Parathyroid adenoma (tissue), 2 donors: ENCODE measurements around the gene TADA2A.

Source experiments
- H2AFZ ChIP-seq: fragments of 300-600 bp; sonication (generic); one replicate; pipeline ENCODE4 v1.7.0; 2017; ENCODE audit warnings: antibody characterized with exemption, mild to moderate bottlenecking
- H3K27ac ChIP-seq: fragments of 300-600 bp; sonication (generic); one replicate; pipeline ENCODE4 v1.7.0; 2017
- H3K27me3 ChIP-seq: fragments of 300-600 bp; sonication (generic); one replicate; pipeline ENCODE4 v1.7.0; 2017; ENCODE audit warnings: low read length; ENCODE audit not compliant: control insufficient read depth, insufficient read depth
- H3K36me3 ChIP-seq: fragments of 300-600 bp; sonication (generic); one replicate; pipeline ENCODE4 v1.7.0; 2017; ENCODE audit warnings: low read length; ENCODE audit not compliant: control insufficient read depth, insufficient read depth
- H3K4me1 ChIP-seq: fragments of 300-600 bp; sonication (generic); one replicate; pipeline ENCODE4 v1.7.0; 2017; ENCODE audit warnings: control low read depth
- H3K4me2 ChIP-seq: fragments of 300-600 bp; sonication (generic); one replicate; pipeline ENCODE4 v1.7.0; 2017; ENCODE audit warnings: low read length
- H3K4me3 ChIP-seq: fragments of 300-600 bp; sonication (generic); one replicate; pipeline ENCODE4 v1.7.0; 2017; ENCODE audit warnings: low read depth, low read length
- H3K79me2 ChIP-seq: fragments of 300-600 bp; sonication (generic); one replicate; pipeline ENCODE4 v1.7.0; 2017; ENCODE audit warnings: control low read depth
- H3K9ac ChIP-seq: fragments of 300-600 bp; sonication (generic); one replicate; pipeline ENCODE4 v1.7.0; 2017; ENCODE audit warnings: mild to moderate bottlenecking
- H3K9me3 ChIP-seq: fragments of 300-600 bp; sonication (generic); one replicate; pipeline ENCODE4 v1.7.0; 2017; ENCODE audit warnings: low read length; ENCODE audit not compliant: control insufficient read depth
- CTCF ChIP-seq: fragments of 300-600 bp; sonication (generic); IDR thresholded peaks from one replicate; pipeline ENCODE4 v1.7.0; 2017; ENCODE audit warnings: antibody characterized with exemption, mild to moderate bottlenecking
- donor health status: primary hyperparathyroidism.

The TADA2A gene

DNA sequence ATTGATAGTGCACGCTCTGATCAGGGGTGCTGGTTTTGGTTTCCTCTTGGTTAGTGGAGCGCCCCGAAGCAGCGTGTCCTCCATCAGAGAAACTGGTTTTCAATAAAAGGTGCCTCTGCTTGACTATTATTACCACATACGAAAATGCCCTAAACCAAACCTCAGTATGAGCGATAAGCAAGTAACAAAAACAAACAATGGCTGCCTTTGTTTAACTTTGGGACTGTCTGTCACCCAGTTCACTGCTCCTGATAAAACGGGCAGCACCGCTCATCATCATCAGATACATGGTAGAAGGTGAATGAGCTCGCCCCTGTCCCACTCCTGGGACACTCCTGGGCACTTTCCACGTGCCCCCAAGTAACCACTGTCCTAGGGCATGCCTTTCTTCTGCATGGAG is 107.0 kb downstream of the TADA2A start:
- Histone ChIP-seq H3K4me2 (no peak overlapping the region), H3K36me3 (no peaks in the 10 kb centered on the region), H3K27ac (no peak overlapping the region), H2AFZ (no peak overlapping the region), H3K79me2 (no peaks in the 10 kb centered on the region), H3K9ac (no peak overlapping the region), H3K9me3 (no peaks in the 10 kb centered on the region), H3K27me3 (no peaks in the 10 kb centered on the region), H3K4me3 (no peak overlapping the region), H3K4me1 (no peaks in the 10 kb centered on the region)
- TF ChIP-seq CTCF: no peak

GRCh38 chr17:37516127-37516571 is 109.5 kb downstream of the TADA2A start:
- H3K4me1 ChIP-seq: no peaks in the 10 kb centered on the region
- no peaks in the 10 kb centered on the region for H3K27me3 ChIP-seq
- no peaks in the 10 kb centered on the region for H3K36me3 ChIP-seq
- no peak for TF ChIP-seq CTCF
- no peak overlapping the region for H2AFZ ChIP-seq
- H3K27ac ChIP-seq: no peak overlapping the region
- no peaks in the 10 kb centered on the region for H3K9me3 ChIP-seq
- no peak overlapping the region for H3K4me3 ChIP-seq
- H3K79me2 ChIP-seq: no peaks in the 10 kb centered on the region
- no peak overlapping the region for H3K9ac ChIP-seq
- no peak overlapping the region for H3K4me2 ChIP-seq

DNA sequence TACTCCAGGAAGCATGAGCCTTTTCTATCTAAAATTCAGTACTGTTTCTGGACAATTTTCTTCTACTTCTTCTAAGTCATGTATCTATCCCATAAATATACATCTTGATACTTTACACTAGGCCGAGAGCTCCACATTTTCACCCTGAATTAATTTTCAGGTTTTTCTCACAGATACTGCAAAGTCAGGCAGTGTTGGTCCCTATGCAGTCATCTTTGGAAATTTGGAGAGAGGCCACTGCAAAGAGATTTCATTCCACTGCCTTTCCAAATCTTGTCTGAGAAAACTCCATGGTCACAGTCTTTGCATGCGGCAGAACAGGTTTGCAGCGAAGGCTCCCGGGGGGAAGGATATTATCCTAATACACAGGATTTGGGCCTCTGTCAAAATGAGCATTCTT is 111.2 kb downstream of the TADA2A start:
- H3K79me2 ChIP-seq: no peaks in the 10 kb centered on the region
- TF ChIP-seq CTCF: no peak
- H3K4me1 ChIP-seq: no peaks in the 10 kb centered on the region
- H2AFZ ChIP-seq: no peak overlapping the region
- no peaks in the 10 kb centered on the region for H3K27me3 ChIP-seq
- no peaks in the 10 kb centered on the region for H3K9me3 ChIP-seq
- no peak overlapping the region for H3K9ac ChIP-seq
- H3K27ac ChIP-seq: no peak overlapping the region
- no peak overlapping the region for H3K4me2 ChIP-seq
- H3K4me3 ChIP-seq: no peak overlapping the region
- H3K36me3 ChIP-seq: no peaks in the 10 kb centered on the region

- Histone ChIP-seq H3K4me2 (no peak overlapping the region), H3K9ac (no peak overlapping the region), H3K27me3 (no peaks in the 10 kb centered on the region), H3K27ac (no peak overlapping the region), H3K36me3 (no peaks in the 10 kb centered on the region), H2AFZ (no peak overlapping the region), H3K79me2 (no peaks in the 10 kb centered on the region), H3K9me3 (no peaks in the 10 kb centered on the region), H3K4me3 (no peak overlapping the region), H3K4me1 (no peaks in the 10 kb centered on the region)
- no peak for TF ChIP-seq CTCF
Observed at GRCh38 chr17:37518826-37519225, 112.1 kb downstream of the TADA2A start.

GRCh38 chr17:37519251-37519985 is 112.7 kb downstream of the TADA2A start:
- Histone ChIP-seq H3K4me2 (no peak overlapping the region), H3K4me3 (no peak overlapping the region), H3K4me1 (no peaks in the 10 kb centered on the region), H3K9ac (no peak overlapping the region), H3K36me3 (no peaks in the 10 kb centered on the region), H3K79me2 (no peaks in the 10 kb centered on the region), H3K9me3 (no peaks in the 10 kb centered on the region), H3K27me3 (no peaks in the 10 kb centered on the region), H3K27ac (no peak overlapping the region), H2AFZ (no peak overlapping the region)
- TF ChIP-seq CTCF: no peak
